Activated T-cell treated with anti-CD3 and anti-CD28 coated beads, Interleukin-2, amount 50 U/mL, for 24 hours (primary cell): ENCODE data around the gene DPYSL4.

Experiments
- DNase-seq: peaks from one replicate; pipeline ENCODE4 v3.0.0-alpha.2; 2020
- H3K27ac Mint-ChIP-seq: 2 replicates; pipeline ENCODE4 v1.8.0; 2020; ENCODE audit warnings: mild to moderate bottlenecking, mixed read lengths
- H3K27me3 Mint-ChIP-seq: 2 replicates; pipeline ENCODE4 v1.8.0; 2020; ENCODE audit warnings: mixed read lengths
- H3K36me3 Mint-ChIP-seq: 2 replicates; pipeline ENCODE4 v1.8.0; 2020; ENCODE audit warnings: low read depth, mixed read lengths
- H3K4me1 Mint-ChIP-seq: 2 replicates; pipeline ENCODE4 v1.8.0; 2020; ENCODE audit warnings: low read depth, mixed read lengths
- H3K4me3 Mint-ChIP-seq: 2 replicates; pipeline ENCODE4 v1.8.0; 2020; ENCODE audit warnings: mild to moderate bottlenecking, moderate library complexity, mixed read lengths
- H3K9me3 Mint-ChIP-seq: 2 replicates; pipeline ENCODE4 v1.8.0; 2020; ENCODE audit warnings: mixed read lengths

DPYSL4 gene

DNA sequence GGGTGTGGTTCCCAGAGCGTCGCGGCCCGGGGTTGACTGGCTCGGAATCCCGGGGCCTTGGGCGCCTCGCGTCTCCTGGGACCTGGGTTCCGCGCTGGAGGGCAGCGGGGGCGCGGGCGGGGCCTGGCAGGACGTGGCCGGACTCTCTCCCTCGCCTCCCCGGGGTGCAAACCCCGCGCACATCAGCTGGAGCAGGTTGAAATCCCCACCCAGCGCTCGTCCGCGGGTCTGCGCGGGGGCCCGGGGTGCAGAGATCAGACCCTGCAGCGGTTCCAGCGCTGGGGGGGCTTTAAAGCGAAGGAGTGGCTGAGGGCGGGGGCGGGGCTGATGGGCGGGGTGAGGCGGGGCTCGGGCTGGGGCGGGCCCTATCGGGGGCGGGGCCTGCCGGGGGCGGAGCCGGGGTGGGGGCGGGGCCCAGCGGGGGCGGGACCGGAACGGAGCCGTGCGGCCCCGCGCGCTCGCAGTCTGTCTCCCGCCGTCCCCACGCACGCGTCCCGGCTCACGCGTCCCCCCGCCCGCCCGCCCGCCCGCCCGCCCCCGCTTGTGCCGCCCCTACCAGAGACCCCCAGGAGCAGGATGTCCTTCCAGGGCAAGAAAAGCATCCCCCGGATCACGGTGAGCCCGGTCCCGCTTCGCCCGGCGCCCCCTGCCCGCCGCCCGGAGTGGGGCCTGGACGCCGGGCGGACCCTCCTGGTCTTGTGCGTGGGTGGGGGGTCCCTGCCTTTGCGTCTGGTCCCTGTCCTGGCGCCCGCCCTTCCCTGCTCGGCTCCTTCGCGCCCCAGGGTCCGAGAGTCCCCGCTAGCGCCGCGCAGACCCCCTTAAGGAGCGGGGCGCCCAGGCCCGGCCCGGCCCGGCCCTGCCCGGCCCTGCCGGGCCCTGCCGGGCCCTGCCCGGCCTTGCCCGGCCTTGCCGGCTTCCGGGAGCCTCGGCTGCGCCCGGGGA is at the start of gene DPYSL4:
TSS of gene DPYSL4 (plus strand) at position 461 of the 942 bp plus-strand sequence. CDS start at position 577, 116 bp downstream.
- H3K27me3 Mint-ChIP-seq: peaks cover 64% of the 10 kb centered on the region
- H3K4me1 Mint-ChIP-seq: peaks cover 9% of the 10 kb centered on the region
- H3K36me3 Mint-ChIP-seq: no peaks in the 10 kb centered on the region
- no peak within 1 kb of the TSS for H3K27ac Mint-ChIP-seq
- no peak within 1 kb of the TSS for H3K4me3 Mint-ChIP-seq
- peaks cover 3% of the 10 kb centered on the region for H3K9me3 Mint-ChIP-seq
- peak; percentile 52 for DNase-seq

DNA sequence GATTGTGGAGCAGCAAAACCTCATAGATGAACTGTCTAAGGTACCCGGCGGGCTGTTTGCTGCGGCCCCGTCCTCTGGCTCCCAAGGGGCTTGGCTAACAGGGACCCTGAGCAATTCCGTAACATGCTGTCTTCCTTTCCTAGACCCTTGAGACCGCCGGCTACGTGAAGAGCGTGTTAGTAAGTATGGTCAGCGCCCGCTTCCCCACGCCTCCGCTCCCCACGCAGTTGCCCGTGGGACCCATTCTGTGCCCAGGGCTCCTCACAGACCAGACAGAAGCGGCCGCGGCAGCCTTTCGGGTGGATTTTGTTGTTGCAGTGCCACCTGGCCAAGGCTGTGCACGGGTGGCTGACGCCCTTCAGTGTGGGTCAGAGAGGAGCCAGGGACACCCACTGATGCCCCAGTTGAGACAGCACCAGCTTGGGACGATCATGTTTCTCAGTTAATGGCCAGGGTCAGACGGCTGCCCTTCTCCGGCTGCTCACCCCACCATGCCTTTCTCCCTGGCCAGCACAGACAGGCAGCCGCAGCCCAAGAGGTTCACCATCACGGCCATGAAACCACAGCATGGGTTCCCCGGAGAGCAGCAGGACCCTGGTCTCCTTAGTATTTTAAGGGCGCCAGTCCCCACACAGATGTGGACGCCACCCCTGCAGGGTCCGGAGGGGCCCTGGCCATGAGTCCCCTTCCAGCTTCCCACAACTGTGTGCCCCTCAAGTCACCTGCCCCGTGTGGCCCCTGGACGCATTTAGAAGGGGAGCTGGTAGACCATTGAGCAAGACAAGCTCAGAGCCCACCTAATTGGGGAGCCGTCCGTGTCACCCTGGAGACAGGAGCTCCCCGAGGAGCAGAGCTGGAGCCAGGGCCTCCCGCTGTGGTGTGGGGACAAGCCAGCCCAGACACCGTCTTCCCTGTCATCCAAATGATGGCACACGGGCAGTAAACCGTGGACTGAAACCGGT is 49.4 kb upstream of the DPYSL4 start:
- no peak overlapping the region for H3K4me3 Mint-ChIP-seq
- no peaks in the 10 kb centered on the region for H3K9me3 Mint-ChIP-seq
- H3K27me3 Mint-ChIP-seq: peaks cover 12% of the 10 kb centered on the region
- H3K27ac Mint-ChIP-seq: no peak overlapping the region
- H3K4me1 Mint-ChIP-seq: no peaks in the 10 kb centered on the region
- H3K36me3 Mint-ChIP-seq: no peaks in the 10 kb centered on the region
- DNase-seq: no peak

DNA sequence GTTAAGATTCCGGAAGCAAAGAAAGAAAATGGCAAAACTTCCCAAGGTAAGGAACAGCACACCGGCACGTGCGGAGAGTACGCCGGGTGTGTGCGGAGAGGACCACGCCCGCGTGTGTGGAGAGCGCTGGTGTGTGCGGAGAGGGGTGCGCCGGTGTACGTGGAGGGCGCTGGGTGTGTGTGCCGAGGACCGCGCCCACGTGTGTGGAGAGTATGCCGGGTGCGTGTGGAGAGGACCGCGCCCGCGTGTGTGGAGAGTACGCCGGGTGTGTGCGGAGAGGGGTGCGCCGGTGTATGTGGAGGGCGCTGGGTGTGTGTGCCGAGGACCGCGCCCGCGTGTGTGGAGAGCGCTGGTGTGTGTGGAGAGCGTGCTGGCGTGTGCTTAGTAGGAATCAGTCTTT is 48.6 kb upstream of the DPYSL4 start:
- Mint-ChIP-seq H3K4me1 (no peaks in the 10 kb centered on the region), H3K27me3 (peaks cover 12% of the 10 kb centered on the region), H3K9me3 (no peaks in the 10 kb centered on the region), H3K36me3 (no peaks in the 10 kb centered on the region), H3K4me3 (no peak overlapping the region), H3K27ac (no peak overlapping the region)
- DNase-seq: no peak

DNA sequence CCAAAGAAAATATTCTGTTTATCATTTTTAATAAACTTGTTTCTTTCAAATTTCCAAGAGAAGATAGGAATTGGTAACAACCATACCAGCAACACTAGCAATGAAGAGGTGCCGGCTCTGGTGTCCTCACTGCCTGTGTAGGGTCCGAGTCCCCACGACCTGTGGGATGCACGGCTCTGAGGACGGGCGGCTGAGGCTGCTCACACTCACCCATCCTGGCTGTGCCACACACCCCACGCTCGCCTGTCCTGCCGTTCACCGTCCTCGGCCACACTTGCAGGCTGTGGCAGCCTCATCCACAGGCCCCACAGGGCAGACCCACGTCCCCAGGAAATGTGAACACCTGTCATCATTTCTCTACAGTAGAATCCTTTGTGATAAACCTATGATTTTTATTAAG is 48.2 kb upstream of the DPYSL4 start:
- H3K4me3 Mint-ChIP-seq: no peak overlapping the region
- no peaks in the 10 kb centered on the region for H3K36me3 Mint-ChIP-seq
- H3K4me1 Mint-ChIP-seq: no peaks in the 10 kb centered on the region
- H3K9me3 Mint-ChIP-seq: no peaks in the 10 kb centered on the region
- DNase-seq: no peak
- peaks cover 14% of the 10 kb centered on the region for H3K27me3 Mint-ChIP-seq
- H3K27ac Mint-ChIP-seq: no peak overlapping the region

DNA sequence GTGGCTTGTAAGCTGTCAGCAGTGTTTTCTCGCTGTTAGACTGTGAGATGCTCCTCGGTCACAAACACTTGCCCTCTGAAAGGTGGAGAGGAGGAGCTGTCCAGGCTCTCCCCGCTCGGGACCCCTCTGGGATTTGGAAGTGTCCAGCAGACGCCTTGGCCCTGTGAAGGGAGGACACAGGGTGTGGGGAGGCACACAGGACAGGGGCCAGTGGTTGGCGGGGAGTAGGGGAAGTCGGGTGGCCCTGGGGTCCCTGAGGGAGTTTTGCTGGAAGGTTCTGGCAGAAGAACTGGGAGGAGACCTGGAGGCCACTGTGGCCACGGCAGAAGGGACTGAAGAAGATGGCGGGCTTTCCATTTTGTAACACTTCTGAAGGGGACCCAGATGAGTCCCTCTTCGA is 47.2 kb upstream of the DPYSL4 start:
- no peaks in the 10 kb centered on the region for H3K4me1 Mint-ChIP-seq
- H3K27ac Mint-ChIP-seq: no peak overlapping the region
- H3K4me3 Mint-ChIP-seq: no peak overlapping the region
- peaks cover 6% of the 10 kb centered on the region for H3K27me3 Mint-ChIP-seq
- no peak for DNase-seq
- no peaks in the 10 kb centered on the region for H3K36me3 Mint-ChIP-seq
- H3K9me3 Mint-ChIP-seq: no peaks in the 10 kb centered on the region

DNA sequence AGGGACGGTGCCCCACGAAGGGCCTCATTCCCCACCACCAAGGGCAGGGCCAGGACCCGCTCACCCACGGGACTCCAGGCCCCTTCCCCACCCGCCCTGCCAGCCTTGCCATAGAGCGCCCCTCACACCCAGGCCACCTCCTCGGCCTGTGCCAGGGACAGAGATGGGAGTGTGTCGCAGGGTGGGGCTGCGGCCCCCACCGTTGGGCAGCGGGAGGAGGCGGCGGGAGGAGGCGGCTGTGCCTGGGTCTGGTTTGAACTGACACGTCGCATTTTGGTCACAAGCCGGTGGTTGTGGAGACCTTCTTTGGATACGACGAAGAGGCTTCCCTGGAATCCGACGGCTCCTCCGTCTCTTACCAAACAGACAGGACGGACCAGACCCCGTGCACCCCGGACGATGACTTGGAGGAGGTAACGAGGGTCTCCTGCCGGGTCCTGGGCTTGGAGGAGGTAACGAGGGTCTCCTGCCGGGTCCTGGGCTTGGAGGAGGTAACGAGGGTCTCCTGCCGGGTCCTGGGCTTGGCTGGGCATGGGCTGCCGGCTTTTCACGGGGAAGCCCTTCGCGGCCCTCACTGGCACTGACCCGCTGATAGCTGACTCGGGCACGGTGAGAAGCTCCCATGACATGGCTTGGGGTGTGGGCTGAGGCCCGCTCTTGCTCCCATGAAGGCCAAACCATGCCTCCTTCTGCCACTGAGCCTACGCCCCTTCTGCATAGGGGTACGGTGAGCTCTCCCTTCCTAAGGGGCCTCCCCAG is 46.4 kb upstream of the DPYSL4 start:
- H3K27ac Mint-ChIP-seq: no peak overlapping the region
- no peaks in the 10 kb centered on the region for H3K4me1 Mint-ChIP-seq
- no peaks in the 10 kb centered on the region for H3K9me3 Mint-ChIP-seq
- no peak for DNase-seq
- H3K4me3 Mint-ChIP-seq: no peak overlapping the region
- H3K27me3 Mint-ChIP-seq: peaks cover 6% of the 10 kb centered on the region
- H3K36me3 Mint-ChIP-seq: no peaks in the 10 kb centered on the region

DNA sequence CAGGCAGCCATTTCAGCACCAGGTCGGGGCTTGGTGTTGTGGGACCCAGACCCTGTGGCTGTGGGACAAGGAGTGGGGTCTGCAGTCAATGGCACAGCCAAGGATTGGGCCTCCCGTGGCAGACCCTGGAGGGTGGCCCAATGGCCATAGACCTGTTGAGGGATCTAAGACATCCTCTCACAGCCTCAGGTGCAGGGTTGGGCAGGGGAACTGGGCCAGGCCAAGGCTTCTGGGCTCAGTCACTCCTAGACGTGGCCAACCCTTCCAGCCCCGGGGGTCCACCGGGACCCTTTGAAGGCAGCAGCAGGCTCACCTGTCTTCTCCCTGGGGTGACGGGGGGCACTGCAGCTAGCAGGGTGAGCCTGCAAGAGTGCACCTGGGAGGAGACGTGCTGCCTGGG is 45.7 kb upstream of the DPYSL4 start:
- no peak overlapping the region for H3K4me3 Mint-ChIP-seq
- no peaks in the 10 kb centered on the region for H3K9me3 Mint-ChIP-seq
- H3K27ac Mint-ChIP-seq: no peak overlapping the region
- peaks cover 6% of the 10 kb centered on the region for H3K27me3 Mint-ChIP-seq
- DNase-seq: no peak
- no peaks in the 10 kb centered on the region for H3K4me1 Mint-ChIP-seq
- H3K36me3 Mint-ChIP-seq: no peaks in the 10 kb centered on the region

DNA sequence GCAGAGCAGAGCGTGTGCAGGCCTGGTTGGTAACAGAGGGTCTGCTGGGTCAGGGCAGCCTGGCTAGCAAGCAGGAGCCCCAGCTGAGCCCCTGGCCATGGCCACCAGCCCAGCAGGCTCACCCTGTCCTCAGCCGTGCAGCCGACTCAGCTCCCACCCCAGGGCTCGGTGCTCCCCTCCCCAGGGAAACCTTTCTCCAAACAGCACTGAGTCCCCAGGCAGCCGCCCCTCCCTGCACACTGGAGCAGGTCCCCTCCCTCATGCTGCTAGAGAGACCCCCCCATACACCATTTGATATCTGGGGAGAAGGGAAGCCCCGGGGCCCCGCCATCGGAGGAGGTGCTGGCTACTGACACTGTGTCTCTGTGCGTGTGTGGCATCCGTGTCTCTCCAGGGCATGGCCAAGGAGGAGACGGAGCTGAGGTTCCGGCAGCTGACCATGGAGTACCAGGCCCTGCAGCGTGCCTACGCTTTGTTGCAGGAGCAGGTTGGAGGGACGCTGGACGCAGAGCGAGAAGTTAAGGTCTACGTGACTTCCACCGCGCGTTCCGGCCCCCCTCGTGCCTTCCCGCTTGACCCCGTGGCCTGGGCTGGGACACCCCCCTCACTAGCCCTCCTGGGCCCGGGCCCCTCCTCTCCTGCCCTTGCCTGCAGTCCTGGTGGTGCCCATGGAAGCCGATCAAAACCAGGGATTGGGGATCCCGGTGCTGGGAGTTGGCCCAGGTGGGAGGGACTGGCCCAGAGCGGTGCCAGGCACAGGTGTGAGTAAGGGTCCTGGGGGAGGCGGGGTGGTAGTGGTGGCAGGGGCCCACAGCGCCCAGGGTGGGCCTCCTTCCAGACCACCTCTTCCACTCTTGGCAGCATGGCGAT is 45.0 kb upstream of the DPYSL4 start:
- Mint-ChIP-seq H3K9me3 (no peaks in the 10 kb centered on the region), H3K4me1 (no peaks in the 10 kb centered on the region), H3K27me3 (peaks cover 6% of the 10 kb centered on the region), H3K4me3 (no peak overlapping the region), H3K36me3 (no peaks in the 10 kb centered on the region), H3K27ac (no peak overlapping the region)
- no peak for DNase-seq

DNA sequence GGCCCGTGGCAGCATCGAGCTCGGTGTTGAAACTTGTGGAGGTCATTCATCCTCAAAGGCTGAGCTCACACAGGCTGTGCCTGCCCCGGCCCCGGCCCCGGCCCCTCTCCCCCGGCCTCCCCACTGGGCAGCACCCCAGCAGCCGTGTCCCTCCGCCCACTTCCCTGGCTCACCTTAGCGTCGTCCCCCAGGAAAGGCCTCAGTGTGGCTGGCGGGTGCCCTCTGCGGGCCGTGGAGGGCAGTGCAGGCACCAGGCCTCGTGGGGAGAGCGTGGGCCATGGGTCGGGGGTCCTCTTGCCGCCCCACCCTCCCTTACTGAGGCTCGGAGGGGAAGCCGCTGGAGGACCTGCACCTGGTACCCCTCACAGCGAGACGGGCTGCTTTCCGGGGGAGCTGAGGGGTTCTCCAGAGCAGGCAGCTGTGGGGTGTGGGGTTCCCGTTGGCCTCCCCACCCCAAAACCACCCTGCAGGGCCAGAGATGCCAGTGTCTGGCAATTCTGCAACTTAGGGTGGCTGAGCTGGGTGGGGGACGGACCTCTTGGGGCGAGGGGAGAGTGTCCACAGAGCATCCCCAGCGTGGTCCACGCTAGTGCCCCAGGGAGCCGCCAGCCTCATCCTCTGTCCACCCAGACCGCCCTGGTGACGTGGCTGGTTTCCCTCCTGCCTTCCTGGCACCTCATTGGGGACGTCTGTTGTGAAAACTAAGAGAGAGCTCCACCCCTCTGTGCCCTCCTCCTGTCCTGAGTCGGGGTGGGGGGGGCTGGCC is 44.2 kb upstream of the DPYSL4 start:
- H3K9me3 Mint-ChIP-seq: no peaks in the 10 kb centered on the region
- H3K27ac Mint-ChIP-seq: no peak overlapping the region
- no peaks in the 10 kb centered on the region for H3K4me1 Mint-ChIP-seq
- H3K36me3 Mint-ChIP-seq: no peaks in the 10 kb centered on the region
- peak; percentile 65 for DNase-seq
- H3K27me3 Mint-ChIP-seq: peaks cover 6% of the 10 kb centered on the region
- H3K4me3 Mint-ChIP-seq: no peak overlapping the region

DNA sequence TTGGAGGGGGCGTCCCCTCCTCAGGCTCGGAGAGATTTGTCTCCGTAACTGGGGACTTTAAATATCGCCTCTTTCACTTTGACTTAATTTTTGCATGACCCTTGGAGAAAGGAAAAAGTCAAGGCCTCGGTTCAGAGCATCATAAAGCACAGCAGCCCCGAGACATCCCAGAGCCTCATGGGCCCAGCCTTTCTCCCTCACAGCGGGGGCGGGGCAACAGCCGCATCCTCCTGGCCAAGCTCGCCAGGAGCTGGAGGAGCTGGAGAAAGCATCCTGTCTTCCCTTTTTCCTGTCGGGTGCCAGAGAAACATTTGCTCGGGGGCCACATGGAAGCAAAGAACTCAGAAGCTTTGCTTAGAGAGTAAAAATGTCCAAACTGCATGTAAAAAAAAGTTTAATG is 43.6 kb upstream of the DPYSL4 start:
- no peak for DNase-seq
- H3K4me1 Mint-ChIP-seq: no peaks in the 10 kb centered on the region
- H3K27me3 Mint-ChIP-seq: peaks cover 6% of the 10 kb centered on the region

DNA sequence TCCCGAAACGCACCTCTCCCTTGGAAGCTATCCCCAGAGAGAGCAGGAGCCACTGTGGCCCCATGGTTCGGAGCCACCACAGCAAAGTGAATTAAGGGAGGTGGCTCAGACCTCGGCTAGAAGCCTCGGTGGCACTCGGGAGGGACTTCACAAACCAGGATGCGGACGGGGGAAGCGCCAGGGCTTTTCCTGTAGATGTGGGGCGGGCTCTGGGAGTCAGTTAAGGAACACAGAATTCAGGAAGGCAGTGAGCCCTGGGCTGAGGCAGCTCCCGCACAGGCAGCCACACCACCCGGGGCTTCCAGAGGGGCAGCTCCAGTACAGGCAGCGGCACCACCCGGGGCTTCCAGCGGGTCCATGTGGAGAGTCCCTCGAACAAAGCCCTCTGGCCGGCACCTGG is 42.7 kb upstream of the DPYSL4 start:
- no peak for DNase-seq
- no peaks in the 10 kb centered on the region for H3K4me1 Mint-ChIP-seq
- peaks cover 6% of the 10 kb centered on the region for H3K27me3 Mint-ChIP-seq
- H3K27ac Mint-ChIP-seq: no peak overlapping the region
- no peaks in the 10 kb centered on the region for H3K36me3 Mint-ChIP-seq
- H3K9me3 Mint-ChIP-seq: no peaks in the 10 kb centered on the region
- no peak overlapping the region for H3K4me3 Mint-ChIP-seq

More for the DNA sequence above, 43.6 kb upstream of the DPYSL4 start:
- no peak overlapping the region for H3K27ac Mint-ChIP-seq
- H3K4me3 Mint-ChIP-seq: no peak overlapping the region
- H3K36me3 Mint-ChIP-seq: no peaks in the 10 kb centered on the region
- no peaks in the 10 kb centered on the region for H3K9me3 Mint-ChIP-seq

DNA sequence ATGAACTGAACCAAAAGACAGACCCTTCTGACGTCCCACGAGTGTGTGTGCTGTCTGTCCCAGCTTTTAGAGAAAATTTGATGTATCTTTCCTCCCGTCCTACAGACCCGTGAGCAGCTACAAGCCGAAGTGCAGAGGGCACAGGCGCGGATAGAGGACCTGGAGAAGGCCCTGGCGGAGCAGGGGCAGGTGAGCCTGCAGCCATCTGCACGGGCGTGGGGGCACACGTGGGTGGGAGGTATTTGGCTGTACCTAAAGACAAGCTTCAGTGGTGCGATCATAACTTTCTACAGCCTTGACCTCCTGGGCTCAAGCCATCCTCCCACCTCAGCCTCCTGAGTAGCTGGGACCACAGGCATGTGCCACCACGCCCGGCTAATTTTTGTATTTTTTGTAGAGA is 41.7 kb upstream of the DPYSL4 start:
- no peak for DNase-seq
- H3K4me1 Mint-ChIP-seq: no peaks in the 10 kb centered on the region
- H3K36me3 Mint-ChIP-seq: no peaks in the 10 kb centered on the region
- peaks cover 6% of the 10 kb centered on the region for H3K27me3 Mint-ChIP-seq
- H3K4me3 Mint-ChIP-seq: no peak overlapping the region
- no peak overlapping the region for H3K27ac Mint-ChIP-seq
- no peaks in the 10 kb centered on the region for H3K9me3 Mint-ChIP-seq
